Esophagus squamous epithelium (tissue), 4 donors: ENCODE results near the gene IKZF5.

ENCODE experiments used
- POLR2A ChIP-seq, 4 donors: fragments of 450-650 bp; IDR thresholded peaks; one replicate each; pipeline ENCODE4 v1.6.1; 2017; ENCODE audit warnings: antibody characterized with exemption in 4 of 4, mild to moderate bottlenecking in 4 of 4, moderate library complexity in 3 of 4
- TF ChIP-seq, protein P1 (sequence below), 6 experiments: fragments of 450-650 bp in 4 of 6; fragments of 200-600 bp in 2 of 6; sonication (generic) in 2 of 6; IDR thresholded peaks; one replicate each; pipeline ENCODE4 v1.5.1; 2016 to 2019; ENCODE audit warnings: antibody characterized with exemption in 6 of 6, mild to moderate bottlenecking in 4 of 6, moderate library complexity in 4 of 6

DNA sequence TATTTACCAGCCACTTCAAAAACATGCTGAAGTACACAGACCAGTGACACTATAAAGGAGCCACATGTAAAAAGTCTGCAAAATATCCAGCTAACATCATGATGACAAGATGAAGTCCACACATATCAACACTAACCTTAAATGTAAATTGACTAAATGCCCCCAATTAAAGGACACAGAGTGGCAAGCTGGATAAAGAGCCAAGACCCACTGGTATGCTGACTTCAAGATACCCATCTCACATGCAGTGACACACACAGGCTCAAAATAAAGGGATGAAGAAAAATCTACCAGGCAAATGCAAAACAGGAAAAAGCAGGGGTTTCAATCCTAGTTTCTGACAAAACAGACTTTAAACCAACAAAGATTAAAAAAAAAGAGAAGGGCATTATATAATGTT, 41.7 kb downstream of the IKZF5 start:
- TF ChIP-seq, protein P1, sequence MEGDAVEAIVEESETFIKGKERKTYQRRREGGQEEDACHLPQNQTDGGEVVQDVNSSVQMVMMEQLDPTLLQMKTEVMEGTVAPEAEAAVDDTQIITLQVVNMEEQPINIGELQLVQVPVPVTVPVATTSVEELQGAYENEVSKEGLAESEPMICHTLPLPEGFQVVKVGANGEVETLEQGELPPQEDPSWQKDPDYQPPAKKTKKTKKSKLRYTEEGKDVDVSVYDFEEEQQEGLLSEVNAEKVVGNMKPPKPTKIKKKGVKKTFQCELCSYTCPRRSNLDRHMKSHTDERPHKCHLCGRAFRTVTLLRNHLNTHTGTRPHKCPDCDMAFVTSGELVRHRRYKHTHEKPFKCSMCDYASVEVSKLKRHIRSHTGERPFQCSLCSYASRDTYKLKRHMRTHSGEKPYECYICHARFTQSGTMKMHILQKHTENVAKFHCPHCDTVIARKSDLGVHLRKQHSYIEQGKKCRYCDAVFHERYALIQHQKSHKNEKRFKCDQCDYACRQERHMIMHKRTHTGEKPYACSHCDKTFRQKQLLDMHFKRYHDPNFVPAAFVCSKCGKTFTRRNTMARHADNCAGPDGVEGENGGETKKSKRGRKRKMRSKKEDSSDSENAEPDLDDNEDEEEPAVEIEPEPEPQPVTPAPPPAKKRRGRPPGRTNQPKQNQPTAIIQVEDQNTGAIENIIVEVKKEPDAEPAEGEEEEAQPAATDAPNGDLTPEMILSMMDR (IDR thresholded peaks at IDR 0.05), result no peak
- TF ChIP-seq POLR2A (IDR thresholded peaks at IDR 0.05), result no peak
